Activated CD8-positive, alpha-beta memory T cell treated with anti-CD3 and anti-CD28 coated beads, Interleukin-2, amount 10 ng/mL, durations not matched to agents 7 days and 5 days (primary cell): ENCODE results near the gene DDX39B. TPM values are rescaled to one million over a fixed set of nuclear protein-coding genes. Genes with fewer than 3 reads are reported as not detected.
"Not testable (repeated sequence)": the region's sequence is repeated elsewhere in the genome, so short reads cannot be mapped to it uniquely, and the experiment has no call there.

ENCODE experiments used
- ATAC-seq: fragments of 150-1000 bp; cut with Tn5 transposase; one replicate; pipeline ENCODE4 v1.10.0; 2021; ENCODE audit warnings: moderate library complexity
- CTCF ChIA-PET: fragments of 350-600 bp; sonication (Branson Sonifier 250); formaldehyde crosslinking; loops from one replicate; lab custom pipeline; 2021; ENCODE audit warnings: antibody characterized with exemption; lab: Charles Lee
- DNase-seq: peaks from one replicate; pipeline ENCODE4 v3.0.0-alpha.2; 2020
- H3K27ac Mint-ChIP-seq: one replicate; pipeline ENCODE4 v1.8.0; 2021; ENCODE audit warnings: mild to moderate bottlenecking, mixed read lengths
- H3K27me3 Mint-ChIP-seq: one replicate; pipeline ENCODE4 v1.8.0; 2021; ENCODE audit warnings: mixed read lengths
- H3K36me3 Mint-ChIP-seq: one replicate; pipeline ENCODE4 v1.8.0; 2021; ENCODE audit warnings: mild to moderate bottlenecking, mixed read lengths
- H3K4me1 Mint-ChIP-seq: one replicate; pipeline ENCODE4 v1.8.0; 2021; ENCODE audit warnings: mixed read lengths
- H3K4me3 Mint-ChIP-seq: one replicate; pipeline ENCODE4 v1.8.0; 2021; ENCODE audit warnings: mild to moderate bottlenecking, moderate library complexity, mixed read lengths
- H3K9me3 Mint-ChIP-seq: one replicate; pipeline ENCODE4 v1.8.0; 2022; ENCODE audit warnings: low read depth, mixed read lengths
- total RNA-seq, 2 experiments: library from RNA; stranded (reverse); gene quantifications; one replicate each; pipeline ENCODE4 v1.2.3, GENCODE V29; 2021

The DDX39B gene
- total RNA-seq, result 100 to 1,000 TPM; 495 to 503 TPM

- peak within 1 kb of the TSS; percentile 94 for H3K4me3 Mint-ChIP-seq
- H3K27me3 Mint-ChIP-seq, result no peaks in the 10 kb centered on the region
- H3K27ac Mint-ChIP-seq, result peak within 1 kb of the TSS; percentile 90
- H3K4me1 Mint-ChIP-seq, result peaks cover 50% of the 10 kb centered on the region
- peak; percentile 80 for ATAC-seq
- no peaks in the 10 kb centered on the region for H3K9me3 Mint-ChIP-seq
- H3K36me3 Mint-ChIP-seq, result peaks cover 37% of the 10 kb centered on the region
- CTCF ChIA-PET, result interaction anchor here (0.9 to 16.9 kb wide), 14 partner anchors 9 to 197 kb away, joined by 3 to 952 read pairs (median 5); partner anchors contain the start of genes ABHD16A, GPANK1, LST1 and LTB
- peak; percentile 97 for DNase-seq
Measured at GRCh38 chr6:31541658-31542521, at the start of gene DDX39B. Gene DDX39B (minus strand): TSS chr6:31542003. CDS start chr6:31540532, 1,471 bp downstream.

- peak overlapping the region; percentile 24 for H3K27ac Mint-ChIP-seq
- peaks cover 25% of the 10 kb centered on the region for H3K36me3 Mint-ChIP-seq
- not testable (repeated sequence) for H3K27me3 Mint-ChIP-seq, ATAC-seq, H3K4me3 Mint-ChIP-seq, H3K9me3 Mint-ChIP-seq, DNase-seq
- peaks cover 78% of the 10 kb centered on the region for H3K4me1 Mint-ChIP-seq
- CTCF ChIA-PET, result interaction anchor here (1.1 to 26.0 kb wide), 3 partner anchors 8 to 44 kb away, joined by 4 to 952 read pairs (median 931); partner anchors contain the start of genes ATP6V1G2, DDX39B, LST1 and LTB
Measured at GRCh38 chr6:31590691-31591090, 48.9 kb upstream of the DDX39B start.

- ATAC-seq (no peak), DNase-seq (no peak)
- H3K27ac Mint-ChIP-seq, result peak overlapping the region; percentile 71
- CTCF ChIA-PET, result interaction anchor here (1.0 to 26.0 kb wide), 5 partner anchors 5 to 43 kb away, joined by 4 to 952 read pairs (median 931); partner anchors contain the start of genes AIF1, ATP6V1G2, DDX39B and LST1
- no peaks in the 10 kb centered on the region for H3K27me3 Mint-ChIP-seq
- no peaks in the 10 kb centered on the region for H3K9me3 Mint-ChIP-seq
- peaks cover 87% of the 10 kb centered on the region for H3K4me1 Mint-ChIP-seq
- peaks cover 25% of the 10 kb centered on the region for H3K36me3 Mint-ChIP-seq
- peak overlapping the region; percentile 9 for H3K4me3 Mint-ChIP-seq
Measured at GRCh38 chr6:31588871-31589650, 47.3 kb upstream of the DDX39B start.

DNA sequence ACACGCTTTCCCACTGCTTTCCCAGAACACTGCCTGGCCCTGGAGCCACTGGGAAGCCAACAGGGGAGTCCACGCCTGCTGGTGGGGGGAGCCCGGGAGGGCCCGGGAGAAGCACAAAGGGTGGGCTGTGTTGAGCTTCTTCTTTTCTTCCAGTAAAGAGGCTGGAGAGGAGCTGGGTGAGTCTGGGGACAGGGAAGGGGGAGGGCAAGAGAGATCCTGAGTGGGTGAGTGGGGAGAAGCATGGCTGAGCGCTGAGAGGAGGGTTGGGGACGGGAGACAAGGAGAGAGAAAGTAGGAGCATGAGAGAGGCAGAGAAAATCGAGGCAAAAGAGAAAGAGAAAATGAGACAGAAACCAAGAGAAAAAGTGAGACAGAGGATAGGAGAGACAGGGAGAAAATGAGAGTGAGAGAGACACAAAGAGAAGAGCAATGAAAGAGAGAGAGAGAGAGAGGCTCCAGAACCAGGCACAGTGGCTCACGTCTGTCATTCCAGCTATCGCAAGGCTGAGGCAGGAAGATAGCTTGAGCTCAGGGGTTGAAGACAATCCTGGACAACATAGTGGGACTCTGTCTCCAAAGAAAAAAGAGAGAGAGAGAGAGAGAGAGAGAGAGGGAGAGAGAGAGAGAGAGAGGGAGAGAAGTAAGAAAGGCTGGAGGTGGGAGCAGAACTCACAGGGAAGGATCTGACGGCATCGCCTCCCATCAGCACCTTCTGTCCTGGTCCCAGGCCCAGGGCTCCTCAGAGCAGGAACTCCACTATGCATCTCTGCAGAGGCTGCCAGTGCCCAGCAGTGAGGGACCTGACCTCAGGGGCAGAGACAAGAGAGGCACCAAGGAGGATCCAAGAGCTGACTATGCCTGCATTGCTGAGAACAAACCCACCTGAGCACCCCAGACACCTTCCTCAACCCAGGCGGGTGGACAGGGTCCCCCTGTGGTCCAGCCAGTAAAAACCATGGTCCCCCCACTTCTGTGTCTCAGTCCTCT is 46.3 kb upstream of the DDX39B start:
- Mint-ChIP-seq H3K27ac (peak overlapping the region; percentile 96), H3K9me3 (no peaks in the 10 kb centered on the region), H3K4me3 (peak overlapping the region; percentile 83), H3K4me1 (peaks cover 87% of the 10 kb centered on the region), H3K36me3 (peaks cover 27% of the 10 kb centered on the region), H3K27me3 (no peaks in the 10 kb centered on the region)
- CTCF ChIA-PET, result interaction anchor here (0.6 to 26.0 kb wide), 7 partner anchors 6 to 242 kb away, joined by 3 to 952 read pairs (median 189); partner anchors contain the start of genes AIF1, ATP6V1G2, DDX39B and LST1
- DNase-seq (no peak), ATAC-seq (peak; percentile 6)

GRCh38 chr6:31586599-31587281 is 44.9 kb upstream of the DDX39B start:
- DNase-seq (no peak), ATAC-seq (peak; percentile 32)
- Mint-ChIP-seq H3K27me3 (no peaks in the 10 kb centered on the region), H3K4me1 (peaks cover 83% of the 10 kb centered on the region), H3K36me3 (peaks cover 37% of the 10 kb centered on the region), H3K4me3 (peak overlapping the region; percentile 83), H3K27ac (peak overlapping the region; percentile 96), H3K9me3 (no peaks in the 10 kb centered on the region)
- CTCF ChIA-PET, result interaction anchor here (0.8 to 26.0 kb wide), 9 partner anchors 6 to 220 kb away, joined by 3 to 952 read pairs (median 5); partner anchors contain the start of genes ATP6V1G2, DDX39B, GPANK1 and LST1

DNA sequence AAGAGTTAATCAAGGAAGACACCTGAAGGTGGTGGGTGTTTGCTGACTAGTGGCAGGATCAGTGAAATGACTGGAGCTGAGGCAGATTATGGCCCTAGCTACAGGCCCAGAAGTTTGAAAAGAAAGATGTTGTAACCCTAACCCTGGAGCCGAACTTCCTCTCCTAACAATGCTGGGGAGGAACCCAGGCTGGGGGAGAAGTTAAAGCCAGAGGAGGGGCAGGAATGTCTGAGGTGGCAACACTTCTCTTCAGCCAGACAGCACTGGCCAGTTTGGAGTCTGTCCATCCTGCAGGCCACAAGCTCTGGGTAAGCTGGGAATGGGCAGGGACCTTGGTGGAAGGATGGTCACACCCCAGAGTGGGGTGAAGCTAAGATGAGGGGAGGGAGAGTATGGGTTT is 44.2 kb upstream of the DDX39B start, which contains the start of gene LST1:
Gene LST1, plus strand, starts transcription at position 270 of the 400 bp plus-strand sequence. CDS start 1,023 bp downstream, outside the sequence.
- CTCF ChIA-PET, result interaction anchor here (1.1 to 26.0 kb wide), 7 partner anchors 5 to 219 kb away, joined by 3 to 952 read pairs (median 189); partner anchors contain the start of genes ATP6V1G2, DDX39B, LST1 and LTB
- Mint-ChIP-seq H3K9me3 (no peaks in the 10 kb centered on the region), H3K36me3 (peaks cover 44% of the 10 kb centered on the region), H3K27ac (peak within 1 kb of the TSS; percentile 96), H3K27me3 (no peaks in the 10 kb centered on the region), H3K4me3 (peak within 1 kb of the TSS; percentile 83), H3K4me1 (peaks cover 76% of the 10 kb centered on the region)
- ATAC-seq, result peak; percentile 7
- no peak for DNase-seq

- Mint-ChIP-seq H3K9me3 (no peaks in the 10 kb centered on the region), H3K4me3 (peak overlapping the region; percentile 83), H3K36me3 (peaks cover 46% of the 10 kb centered on the region), H3K27me3 (no peaks in the 10 kb centered on the region), H3K27ac (peak overlapping the region; percentile 96), H3K4me1 (peaks cover 71% of the 10 kb centered on the region)
- CTCF ChIA-PET, result interaction anchor here (1.1 to 26.0 kb wide), 6 partner anchors 4 to 39 kb away, joined by 3 to 952 read pairs (median 560); partner anchors contain the start of genes ATP6V1G2, DDX39B, LST1 and LTB
- DNase-seq (peak; percentile 77), ATAC-seq (peak; percentile 28)
Measured at GRCh38 chr6:31585491-31585890, 43.7 kb upstream of the DDX39B start.

DNA sequence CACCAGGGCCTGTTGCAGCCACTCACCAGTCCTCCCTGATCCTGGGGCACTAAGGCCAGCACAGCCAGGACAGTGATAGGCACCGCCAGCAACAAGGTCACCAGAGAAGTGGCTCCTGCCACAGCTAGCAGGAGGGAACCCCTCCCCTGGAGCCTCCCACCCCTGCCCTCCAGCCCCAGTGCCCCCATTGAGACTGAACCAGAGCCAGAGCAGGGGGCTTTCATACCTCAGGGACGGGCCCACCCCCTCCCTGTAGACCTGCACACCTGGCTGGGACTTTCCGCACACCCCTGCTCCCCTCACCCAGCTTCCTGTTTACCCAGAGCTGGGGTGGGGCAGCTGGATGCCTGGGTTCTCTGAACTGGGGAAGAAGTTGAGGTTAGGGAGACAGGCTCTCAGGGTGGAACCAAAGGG is 40.4 kb upstream of the DDX39B start, which contains the start of gene LTB:
Gene LTB, minus strand, starts transcription at position 195 of the 414 bp plus-strand sequence. Its CDS starts 7 bp downstream, at position 188.
- no peaks in the 10 kb centered on the region for H3K9me3 Mint-ChIP-seq
- H3K27me3 Mint-ChIP-seq, result no peaks in the 10 kb centered on the region
- peaks cover 48% of the 10 kb centered on the region for H3K36me3 Mint-ChIP-seq
- peak; percentile 4 for ATAC-seq
- CTCF ChIA-PET, result interaction anchor here (1.2 to 26.0 kb wide), 7 partner anchors 1 to 245 kb away, joined by 3 to 952 read pairs (median 189); partner anchors contain the start of genes ATP6V1G2, DDX39B, HSPA1B and LST1
- peak within 1 kb of the TSS; percentile 86 for H3K4me3 Mint-ChIP-seq
- peak; percentile 69 for DNase-seq
- peaks cover 70% of the 10 kb centered on the region for H3K4me1 Mint-ChIP-seq
- peak within 1 kb of the TSS; percentile 94 for H3K27ac Mint-ChIP-seq

DNA sequence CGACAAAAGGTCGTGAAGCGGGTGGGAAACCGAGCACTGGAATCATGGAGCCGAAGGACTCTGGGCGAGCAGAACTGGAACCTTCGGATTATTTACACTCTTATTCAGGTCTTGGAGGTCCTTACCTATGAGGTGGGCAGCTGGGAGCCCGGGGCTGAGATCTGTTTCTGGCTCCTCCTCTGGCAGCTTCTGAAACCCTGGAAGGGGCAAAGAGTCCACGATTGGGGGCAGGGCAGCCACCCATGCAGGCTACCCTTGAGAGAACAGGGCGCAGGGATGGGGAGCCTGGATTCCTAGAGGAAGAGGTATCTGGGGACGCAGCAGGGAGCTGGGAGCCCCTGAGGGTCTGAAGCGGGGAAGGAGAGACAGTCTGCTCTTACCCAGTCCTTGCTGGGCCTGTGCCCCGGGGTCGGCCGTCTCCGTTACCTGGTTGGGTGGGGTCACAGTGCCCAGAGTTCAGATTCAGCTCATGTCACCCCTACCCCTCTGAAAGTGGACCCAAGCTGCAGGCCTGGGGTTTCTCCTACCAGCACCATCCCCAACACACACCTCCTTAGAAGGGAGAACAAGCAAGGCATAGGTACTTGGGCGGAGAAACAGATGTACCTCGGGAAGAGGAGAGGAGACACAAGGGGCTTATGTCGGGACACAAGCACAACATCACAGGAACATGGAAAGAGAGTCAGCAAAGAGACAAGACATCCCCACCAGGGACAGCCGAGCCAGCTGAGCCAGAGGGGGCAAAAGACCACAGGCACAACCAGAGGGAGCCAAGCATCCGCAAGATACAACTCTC is 39.8 kb upstream of the DDX39B start:
- H3K36me3 Mint-ChIP-seq, result peaks cover 52% of the 10 kb centered on the region
- peak overlapping the region; percentile 94 for H3K27ac Mint-ChIP-seq
- peaks cover 70% of the 10 kb centered on the region for H3K4me1 Mint-ChIP-seq
- DNase-seq, result no peak
- no peaks in the 10 kb centered on the region for H3K27me3 Mint-ChIP-seq
- CTCF ChIA-PET, result interaction anchor here (0.7 to 26.0 kb wide), 9 partner anchors 12 to 246 kb away, joined by 3 to 952 read pairs (median 19); partner anchors contain the start of genes ATP6V1G2, DDX39B, HSPA1B and LST1
- peak overlapping the region; percentile 86 for H3K4me3 Mint-ChIP-seq
- no peak for ATAC-seq
- no peaks in the 10 kb centered on the region for H3K9me3 Mint-ChIP-seq

DNA sequence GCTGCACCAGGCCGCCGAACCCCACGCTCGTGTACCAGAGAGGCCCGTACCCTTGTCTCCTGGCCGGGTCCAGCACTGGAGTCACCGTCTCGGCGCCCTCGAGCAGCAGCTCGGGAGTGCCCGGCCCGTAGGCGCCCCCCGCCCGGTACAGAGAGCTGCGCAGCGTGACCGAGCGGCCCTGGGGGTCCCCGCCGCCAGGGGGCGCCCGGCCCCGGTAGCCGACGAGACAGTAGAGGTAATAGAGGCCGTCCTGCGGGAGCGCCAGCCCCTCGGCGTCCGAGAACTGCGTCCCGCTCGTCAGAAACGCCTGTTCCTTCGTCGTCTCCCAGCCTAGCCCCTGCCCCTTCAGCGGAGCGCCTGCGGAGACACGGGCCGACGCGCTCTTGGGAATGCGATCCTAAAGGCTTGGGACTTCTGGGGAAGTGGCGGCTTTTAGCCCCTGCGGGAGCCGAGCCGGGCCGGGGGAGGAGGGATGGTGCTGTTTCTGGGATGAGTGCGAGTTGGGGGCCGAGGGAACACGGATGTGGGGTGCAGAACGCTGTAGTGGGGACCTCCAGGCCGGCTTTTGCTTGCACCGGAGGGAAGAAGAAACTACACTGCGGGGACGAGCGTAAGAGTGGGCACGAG is 39.1 kb upstream of the DDX39B start:
- Mint-ChIP-seq H3K36me3 (peaks cover 59% of the 10 kb centered on the region), H3K27me3 (no peaks in the 10 kb centered on the region), H3K4me3 (peak overlapping the region; percentile 86), H3K9me3 (no peaks in the 10 kb centered on the region), H3K4me1 (peaks cover 70% of the 10 kb centered on the region), H3K27ac (peak overlapping the region; percentile 94)
- peak; percentile 92 for DNase-seq
- CTCF ChIA-PET, result interaction anchor here (0.7 to 26.0 kb wide), 9 partner anchors 11 to 158 kb away, joined by 3 to 952 read pairs (median 19); partner anchors contain the start of genes ATP6V1G2, DDX39B, LST1 and LTA
- ATAC-seq, result peak; percentile 71
